Left kidney (tissue), 2 donors: Measurements from ENCODE around the gene ERP27. TPM values are rescaled to one million over a fixed set of nuclear protein-coding genes. Genes with fewer than 3 reads are reported as not detected.

Source experiments
- DNase-seq: peaks from one replicate; pipeline ENCODE4 v3.0.0-alpha.2; 2013
- polyA plus RNA-seq: library from polyadenylated mRNA; unstranded; fragments of 120-200 nt; gene quantifications from one replicate; pipeline ENCODE4 v1.2.1, GENCODE V29; 2013; ENCODE audit not compliant: insufficient read length

Gene ERP27
- polyA plus RNA-seq, 1 donor = 22.6 TPM

DNA sequence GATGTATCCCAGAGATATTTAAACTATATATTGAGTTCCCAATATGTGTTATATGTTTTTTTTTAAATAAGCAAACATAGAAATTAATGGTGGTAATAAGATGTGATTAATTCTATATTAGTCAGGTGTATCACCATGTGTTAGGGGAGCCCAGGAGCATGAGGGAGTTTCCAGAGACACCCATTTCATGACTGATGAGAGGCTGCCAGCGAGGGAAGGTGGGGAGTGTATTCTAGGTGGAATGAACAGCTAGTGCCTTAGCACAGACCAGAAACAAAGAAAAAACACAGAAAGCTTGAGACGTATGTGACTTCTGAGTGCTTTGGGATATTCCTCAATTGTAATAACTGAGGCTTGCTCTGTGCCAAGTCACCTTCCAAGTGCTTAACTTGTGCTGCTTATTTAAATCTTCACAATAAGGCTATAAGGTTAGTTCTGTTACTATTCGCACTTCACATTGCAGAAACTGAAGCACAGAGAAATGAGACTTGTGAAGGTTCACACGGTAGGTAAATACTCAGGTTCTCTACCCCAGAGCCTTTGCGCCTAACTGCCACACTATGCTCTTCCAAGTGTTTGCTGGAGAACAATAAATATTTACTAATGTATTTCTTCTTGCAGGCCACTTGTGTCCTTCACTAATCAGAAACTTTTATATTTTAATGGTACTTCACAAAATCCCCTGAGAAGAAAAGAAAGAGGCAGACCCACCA, 34.8 kb downstream of the ERP27 start:
- no peak for DNase-seq

DNA sequence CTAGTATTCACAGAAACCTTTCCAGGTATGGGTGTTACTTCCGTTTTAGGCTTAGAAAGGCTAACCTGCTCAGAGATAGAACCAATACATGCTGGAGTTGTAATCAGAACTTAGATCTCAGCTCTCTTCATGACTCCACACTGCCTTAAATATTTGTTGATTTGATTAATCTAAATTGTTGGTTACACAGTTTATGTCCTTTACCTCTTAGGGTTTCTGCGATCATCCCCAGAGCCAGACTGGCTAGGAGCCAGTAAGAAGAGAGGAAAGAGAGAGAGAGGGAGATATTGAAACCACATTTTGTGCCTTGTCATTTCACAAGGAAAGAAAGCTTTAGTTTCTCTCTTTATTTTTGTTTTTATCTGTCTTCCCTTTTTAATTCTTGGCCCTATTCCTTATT, 35.9 kb downstream of the ERP27 start:
- no peak for DNase-seq

DNA sequence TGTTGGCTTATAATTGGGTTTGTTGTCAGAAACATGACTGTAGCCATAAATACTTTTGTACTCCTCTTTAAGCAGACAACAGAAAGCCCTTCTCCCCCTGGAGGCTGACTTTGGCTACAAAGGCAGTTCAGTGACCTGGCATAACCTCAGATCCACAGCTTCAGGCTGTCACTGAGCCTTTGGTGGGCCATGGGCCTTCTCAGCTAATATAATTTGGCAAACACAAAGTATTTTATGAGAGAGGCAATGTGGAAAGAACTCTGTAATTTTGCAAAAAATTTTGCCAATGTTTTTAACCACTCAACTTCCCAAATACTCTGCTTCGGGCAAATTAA, 37.1 kb downstream of the ERP27 start:
- DNase-seq = no peak

DNA sequence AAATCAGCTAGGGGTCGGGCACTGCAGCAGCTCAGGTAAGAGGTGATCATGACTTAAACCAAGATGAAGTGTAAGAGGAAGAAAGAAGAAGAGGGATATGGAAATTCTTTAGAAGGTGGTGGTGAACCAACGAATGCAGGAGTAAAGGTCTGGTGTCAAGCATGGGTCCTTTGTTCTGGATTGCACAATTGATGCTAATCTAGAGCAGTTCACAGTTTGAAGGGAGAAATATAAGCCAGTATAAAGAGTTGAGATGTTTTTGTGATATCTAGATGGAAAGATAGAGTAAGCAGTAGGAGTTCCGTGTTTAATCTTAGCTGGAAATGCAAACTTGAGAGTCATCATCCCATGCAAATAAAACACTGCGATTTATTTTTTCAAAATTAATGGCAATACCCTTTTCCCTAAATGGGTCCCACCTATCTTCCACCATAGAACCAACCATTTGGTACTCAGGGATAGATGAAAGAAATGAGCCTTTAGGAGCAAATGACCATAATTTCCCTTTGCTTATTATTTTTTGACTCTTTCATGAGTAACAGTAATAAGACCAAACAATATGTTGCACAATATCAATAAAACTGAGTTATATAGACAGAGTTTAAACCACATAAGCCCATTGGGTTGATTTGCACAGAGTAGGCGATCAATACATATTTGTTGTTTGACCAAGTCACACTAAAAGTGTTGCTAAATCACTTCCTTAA, 37.7 kb downstream of the ERP27 start:
- DNase-seq = no peak

DNA sequence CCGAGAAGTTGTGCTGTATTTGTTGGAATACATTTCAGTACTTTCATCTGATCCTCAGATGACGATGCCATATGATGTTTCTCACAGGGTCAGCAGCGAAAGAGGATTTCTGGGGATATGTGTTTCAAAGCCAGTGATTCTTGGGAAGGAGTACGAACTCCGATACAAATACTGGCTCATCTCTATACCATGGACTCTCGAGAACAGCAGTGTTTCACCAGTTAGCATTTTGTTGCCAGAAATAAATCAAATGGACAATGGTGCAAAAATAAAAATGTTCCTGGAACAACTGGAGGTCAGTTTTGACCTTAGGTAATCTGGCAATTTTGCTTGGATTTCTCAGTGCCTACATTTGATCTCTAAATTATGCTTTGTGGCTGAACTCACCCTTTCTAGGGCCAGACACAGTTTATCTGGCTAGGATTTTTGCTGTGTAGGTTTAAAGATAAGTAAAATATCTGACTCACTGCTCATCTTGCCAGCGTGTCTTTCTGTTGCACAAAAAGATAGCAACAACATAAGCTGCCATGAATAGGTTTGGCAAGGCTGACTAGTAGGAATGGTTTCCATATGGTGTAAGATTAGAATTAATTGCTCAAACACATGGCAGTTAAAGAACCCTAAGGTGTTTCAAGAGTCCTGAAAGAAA, 41.7 kb downstream of the ERP27 start:
- DNase-seq = no peak

DNA sequence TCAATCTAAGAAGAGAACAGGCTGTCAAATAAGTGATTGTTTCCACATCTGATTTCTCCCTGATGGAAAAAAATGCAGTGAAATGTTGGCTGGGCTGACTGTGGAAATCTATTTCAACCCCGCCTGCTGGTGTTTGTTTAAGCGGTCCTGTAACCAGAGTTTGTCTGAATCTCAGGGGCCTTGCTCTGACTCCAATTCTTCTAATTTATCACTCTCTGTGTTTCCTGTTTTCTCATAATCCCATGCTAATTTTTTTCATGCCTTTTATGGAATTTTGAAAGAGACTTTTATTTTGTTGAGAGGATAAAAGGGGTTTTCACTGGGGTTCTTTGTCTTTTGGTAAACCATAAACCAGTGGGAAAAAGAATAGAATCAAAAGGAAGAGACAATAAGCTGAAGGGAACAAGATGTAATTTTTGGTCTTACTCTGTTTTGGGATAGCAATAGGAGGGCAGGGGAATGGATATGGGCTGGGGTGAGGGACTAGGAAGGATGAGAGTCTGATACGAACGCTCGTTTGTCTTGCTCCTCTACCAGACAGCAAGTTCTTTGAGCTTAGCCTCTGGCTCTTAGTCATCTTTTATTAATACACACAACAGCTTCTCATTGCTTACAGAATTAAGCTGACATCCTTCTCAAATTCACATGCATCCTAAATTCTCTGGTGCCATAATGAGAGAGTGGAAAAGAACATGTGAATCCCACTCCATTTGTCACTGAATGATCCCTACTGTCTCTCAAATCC, 44.7 kb downstream of the ERP27 start:
- no peak for DNase-seq

DNA sequence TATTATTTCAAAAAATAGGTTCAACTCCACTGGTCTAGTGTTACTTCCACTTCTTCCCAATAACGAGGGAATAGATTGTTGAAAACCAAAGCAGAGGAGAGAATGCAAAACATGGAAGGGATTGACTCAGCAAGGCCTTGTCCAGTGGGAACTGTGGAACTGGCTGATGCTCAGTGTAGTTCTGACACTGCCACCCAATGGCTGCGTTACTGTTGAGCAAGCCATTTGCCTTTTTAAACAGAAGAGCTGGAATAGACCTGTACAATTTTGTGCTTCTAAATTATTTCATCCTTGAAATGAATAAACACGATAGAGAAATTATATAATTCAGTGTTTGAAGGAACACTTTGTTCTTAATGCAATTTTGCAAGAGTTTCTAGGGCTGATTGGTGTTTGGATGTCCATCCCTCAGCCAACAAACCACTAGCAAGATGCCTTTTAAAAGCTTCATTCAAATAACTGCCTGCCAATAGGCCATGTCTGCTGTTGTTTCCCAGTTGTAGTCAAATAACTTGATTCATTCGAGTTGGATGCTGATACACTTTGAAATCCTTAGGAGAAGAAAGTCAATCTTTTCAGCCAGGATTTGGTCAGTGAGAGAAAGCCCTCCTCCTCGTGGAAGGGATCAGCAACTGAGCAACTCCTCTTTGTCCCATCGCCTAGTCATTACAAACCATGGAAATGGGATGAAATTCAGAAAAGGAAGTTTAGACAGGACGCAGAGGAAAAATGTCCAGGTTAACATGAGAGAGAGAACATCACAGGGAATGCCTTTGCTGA, 45.4 kb downstream of the ERP27 start:
- DNase-seq = no peak

DNA sequence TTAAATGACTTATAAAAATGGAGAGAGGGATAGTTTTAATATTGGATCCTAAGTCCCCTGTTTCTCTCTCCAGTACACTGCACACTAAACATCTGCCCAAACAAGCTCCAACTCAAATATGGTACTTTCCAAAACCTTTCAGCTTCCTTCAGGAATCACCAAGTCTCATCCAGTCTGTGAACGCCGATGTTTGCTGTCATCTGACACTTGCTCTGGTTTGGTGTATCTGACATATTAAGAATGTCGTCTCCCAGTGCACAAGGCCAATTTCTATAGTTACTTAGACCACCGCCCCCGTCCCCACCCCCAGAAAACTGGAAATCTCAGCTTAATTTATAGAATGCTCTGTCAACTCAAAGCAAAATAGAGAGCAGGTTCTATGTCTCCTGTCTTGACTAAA, 47.6 kb downstream of the ERP27 start:
- DNase-seq = no peak

DNA sequence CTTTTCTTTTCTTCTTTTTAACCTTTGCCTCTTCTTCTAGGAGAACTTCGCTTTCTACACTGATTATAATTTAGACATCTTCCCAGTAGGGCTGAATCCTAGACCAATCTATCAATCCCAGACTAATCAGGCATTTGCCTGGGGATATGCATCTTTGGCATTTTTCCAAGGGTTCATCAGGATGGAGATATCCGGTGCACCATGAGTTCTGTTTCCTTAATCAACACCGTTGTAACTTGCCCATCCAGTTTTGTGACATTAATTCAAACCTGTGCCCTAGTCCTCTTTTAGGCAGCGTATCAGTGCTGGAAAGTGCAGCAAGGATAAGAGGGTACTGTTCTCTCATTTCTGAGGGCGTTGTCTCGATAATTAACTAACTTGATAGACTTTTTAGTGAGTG, 52.1 kb downstream of the ERP27 start:
- no peak for DNase-seq

DNA sequence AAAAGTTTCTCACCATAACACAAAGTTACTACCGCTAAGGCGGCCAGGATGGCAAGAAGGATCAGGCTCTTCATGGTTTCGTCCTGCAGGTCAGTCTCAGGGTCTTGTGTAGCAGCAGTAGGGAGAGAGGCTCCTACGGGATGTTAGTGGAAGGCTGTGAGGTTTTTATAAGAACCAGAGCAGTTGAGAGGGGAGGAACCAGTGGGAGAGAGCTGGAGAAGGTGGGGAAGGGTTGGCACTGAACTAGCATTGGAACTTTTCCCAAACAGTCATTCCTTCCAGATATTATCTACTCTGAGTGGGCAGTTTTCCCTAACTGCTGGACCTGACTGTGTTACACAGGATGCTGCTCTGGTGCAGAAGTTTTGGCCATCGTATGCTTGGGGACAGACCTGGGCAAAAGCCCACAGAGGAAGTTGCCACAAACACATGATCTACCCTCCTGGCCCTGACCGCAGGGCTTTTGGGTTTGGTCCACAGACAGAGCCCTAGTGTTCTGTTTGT, 52.6 kb downstream of the ERP27 start, which contains the start of gene MGP:
Gene MGP (minus strand): TSS at position 137 of the 504 bp plus-strand sequence. CDS start 63 bp downstream, at position 74.
- DNase-seq = no peak

DNA sequence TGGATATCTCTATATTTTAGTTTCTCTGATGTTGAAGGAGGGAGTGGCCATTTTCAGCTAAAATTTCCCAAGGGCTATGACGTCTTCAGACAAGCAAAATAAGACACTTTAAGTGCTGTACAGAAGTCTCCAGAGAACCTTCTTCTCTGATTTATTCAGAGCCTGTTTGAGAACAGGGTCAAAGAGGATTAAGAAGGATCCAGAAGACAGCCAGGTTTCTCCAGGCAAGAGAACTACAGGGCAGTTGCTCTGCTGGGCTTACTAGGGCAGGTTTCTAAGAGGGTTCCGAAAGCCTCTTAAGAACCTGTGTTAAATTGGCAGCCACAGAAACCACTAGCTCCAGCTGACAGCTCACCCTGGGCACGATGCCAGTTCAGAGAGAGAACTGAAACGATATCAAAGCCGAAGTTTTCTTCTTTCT, 53.9 kb downstream of the ERP27 start:
- peak; percentile 47 for DNase-seq

DNA sequence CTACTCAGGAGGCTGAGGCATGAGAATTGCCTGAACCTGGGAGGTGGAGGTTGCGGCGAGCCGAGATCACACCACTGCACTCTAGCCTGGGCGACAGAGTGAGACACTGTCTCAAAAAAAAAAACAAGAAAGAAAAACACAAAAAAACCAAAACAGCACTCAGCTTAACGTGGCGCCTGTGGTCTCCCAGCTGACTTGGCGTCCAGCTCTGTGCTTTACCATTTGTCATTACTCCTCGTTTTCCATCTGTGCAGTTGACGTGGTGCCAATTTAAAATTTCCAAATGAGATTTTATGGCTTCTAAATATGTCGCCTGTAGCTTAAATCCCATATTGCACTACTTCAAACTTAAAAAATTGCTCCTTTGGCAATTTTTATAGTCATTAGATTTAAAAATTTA, 54.7 kb downstream of the ERP27 start:
- DNase-seq = peak; percentile 33

DNA sequence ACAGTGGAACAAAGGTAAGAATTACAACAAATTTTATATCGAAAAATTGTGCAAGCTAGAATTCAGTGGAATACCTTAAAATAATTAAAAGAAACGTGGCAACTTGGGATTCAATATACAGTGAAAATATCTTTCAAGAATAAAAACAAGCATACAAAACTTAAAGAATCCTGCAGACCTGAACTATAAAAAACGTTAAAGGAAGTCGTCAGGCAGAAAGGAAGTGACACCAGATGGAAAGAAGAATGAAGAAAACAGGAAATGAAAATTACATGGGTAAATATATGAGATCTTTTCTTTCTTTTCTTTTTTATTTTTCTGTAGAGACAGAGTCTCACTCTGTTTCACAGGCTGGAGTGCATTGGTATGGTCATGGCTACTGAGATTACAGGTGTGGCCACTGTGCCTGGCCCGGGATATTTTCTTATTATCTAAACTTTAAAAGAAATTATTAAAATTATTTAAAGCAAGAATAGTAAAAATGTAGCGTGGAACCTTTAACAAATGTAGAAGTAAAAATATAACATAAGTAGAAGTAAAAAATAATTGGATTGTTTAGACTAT, 57.4 kb downstream of the ERP27 start:
- no peak for DNase-seq

DNA sequence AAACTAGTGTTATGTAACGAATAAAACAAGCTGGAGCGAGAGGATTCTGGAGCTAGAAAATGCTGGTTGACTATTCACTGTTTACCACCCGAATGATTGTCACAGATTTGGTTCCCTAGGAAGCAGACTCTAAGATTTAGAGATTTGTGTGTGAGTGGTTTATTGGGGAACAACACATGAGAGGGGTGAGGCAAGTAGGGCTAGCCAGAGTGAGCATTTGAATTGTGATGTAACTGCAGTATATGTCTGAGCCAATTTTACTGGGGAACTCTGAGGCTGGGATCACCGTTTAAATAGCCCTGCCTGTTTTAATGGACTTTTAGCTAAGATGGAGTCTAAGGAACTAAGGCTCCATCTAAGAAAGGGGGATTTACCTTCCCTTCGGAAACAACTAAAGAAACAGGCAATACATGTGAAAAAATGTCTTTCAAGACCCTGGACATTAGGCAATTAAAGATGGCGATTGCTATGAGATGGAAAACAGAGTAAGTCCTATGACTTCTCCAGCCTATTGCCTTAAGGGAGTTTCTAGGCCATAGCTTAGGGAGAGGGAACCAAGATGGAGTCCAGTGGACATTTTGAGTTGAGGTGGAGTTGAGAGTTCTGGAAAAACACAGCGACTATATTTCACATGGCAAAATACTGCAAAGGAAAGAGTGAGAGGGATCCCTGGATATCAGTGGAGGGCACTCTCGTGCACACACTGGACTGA, 59.0 kb downstream of the ERP27 start:
- no peak for DNase-seq

DNA sequence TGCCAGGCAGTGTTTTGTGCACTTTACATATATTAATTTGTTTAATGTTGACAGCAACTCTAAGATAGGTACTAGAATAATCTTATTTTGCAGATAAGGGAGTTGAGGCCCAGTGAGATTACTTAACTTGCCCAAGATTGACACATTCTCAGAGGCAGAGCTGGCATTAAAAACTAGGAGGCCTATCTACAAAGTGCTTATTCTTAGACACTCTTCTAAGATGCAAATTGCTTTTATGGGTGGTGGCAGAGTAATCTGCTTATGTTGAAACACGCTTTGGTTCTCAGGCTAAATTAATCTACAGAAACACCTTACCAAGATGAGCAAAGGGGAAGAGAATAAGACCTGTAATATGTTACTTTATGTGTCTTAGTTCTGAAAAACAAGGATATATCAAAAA, 59.8 kb downstream of the ERP27 start:
- DNase-seq = no peak

DNA sequence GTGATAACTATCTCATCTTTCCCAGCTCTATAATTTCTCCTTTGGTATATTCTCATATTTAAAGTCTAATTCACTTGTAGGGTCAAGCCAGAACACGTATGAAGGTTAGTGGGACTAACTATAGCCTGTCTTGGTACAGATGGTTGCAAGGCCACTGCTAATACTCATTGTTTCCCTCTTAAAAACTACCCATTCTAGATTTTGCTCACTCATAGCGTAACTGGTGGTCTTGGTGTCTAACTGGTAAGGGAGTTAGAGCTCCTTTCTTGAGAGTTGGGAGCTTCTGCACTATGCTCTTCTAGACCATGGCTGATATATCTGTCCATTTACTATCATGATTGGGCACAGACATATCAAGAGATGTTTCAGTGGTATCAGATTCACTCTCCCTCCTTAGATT, 61.5 kb downstream of the ERP27 start:
- DNase-seq = no peak

DNA sequence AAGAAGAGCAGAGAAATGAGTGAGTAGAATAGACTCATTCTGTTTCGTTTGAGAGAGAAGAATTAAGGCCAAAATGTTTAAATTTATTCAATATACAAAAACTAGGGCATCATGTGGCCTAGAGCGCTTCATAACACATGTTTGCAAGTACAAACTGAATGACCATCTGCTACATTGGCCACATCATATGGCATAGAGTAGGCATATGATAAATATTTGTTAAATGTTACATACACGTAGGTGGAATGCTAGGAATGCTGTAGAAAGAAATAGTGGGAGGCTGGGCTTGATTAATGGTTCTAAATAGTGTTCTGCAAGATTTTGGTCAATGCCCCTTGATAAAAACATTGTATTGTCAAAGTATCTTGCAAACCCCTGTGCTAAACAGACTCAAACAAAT, 63.5 kb downstream of the ERP27 start:
- no peak for DNase-seq

DNA sequence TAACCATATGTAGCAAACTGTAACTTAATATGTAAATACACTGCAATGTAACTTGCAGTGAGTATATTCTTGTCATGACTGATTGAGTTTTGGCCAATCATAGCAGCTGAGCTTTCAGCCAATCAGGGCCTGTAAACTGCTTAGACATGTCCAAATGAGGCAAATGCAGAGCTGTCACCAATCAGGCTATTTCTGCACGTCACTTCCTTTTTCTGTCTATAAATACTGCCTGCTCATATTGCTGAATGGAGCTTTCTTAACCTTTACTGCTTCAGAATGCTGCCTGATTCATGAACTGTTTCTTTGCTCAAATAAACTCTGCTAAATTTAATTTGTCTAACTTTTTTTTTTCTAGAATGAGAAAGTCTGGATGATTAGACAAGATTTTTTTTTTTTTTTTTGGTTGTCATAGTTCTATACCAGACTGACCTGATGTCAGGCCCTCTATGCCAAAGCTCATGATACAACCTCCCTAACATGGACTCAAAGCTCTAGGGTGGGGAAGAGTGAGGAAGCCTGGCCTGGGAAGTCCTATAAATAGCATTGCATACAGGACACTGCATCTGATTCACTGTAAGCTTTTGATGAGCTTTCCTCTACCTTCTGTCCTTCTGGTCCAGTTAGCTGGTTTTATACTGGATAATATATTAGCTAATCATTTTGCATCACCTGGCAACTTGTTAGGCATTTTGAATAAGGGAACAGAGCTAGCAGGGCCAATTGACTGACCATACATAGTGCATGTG, 64.7 kb downstream of the ERP27 start:
- no peak for DNase-seq

DNA sequence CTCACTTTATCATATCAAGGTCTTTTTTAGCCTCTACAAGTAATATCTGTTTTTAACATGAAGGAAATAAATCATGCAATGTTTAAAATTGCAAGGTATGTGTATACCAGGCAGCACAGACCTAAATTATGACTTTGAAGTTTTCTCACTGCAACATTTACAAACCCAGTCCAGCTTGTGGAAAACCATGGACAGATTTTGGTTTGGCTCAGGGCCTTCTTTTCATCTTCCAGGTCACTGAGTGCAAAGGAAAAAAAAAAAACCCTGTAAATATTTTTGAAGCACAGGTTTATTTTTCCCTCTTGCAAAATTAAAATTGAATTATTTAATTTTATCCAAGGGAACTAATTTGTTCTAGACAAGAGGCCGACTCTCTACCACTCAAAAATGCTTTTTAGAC, 66.5 kb downstream of the ERP27 start:
- DNase-seq = no peak

DNA sequence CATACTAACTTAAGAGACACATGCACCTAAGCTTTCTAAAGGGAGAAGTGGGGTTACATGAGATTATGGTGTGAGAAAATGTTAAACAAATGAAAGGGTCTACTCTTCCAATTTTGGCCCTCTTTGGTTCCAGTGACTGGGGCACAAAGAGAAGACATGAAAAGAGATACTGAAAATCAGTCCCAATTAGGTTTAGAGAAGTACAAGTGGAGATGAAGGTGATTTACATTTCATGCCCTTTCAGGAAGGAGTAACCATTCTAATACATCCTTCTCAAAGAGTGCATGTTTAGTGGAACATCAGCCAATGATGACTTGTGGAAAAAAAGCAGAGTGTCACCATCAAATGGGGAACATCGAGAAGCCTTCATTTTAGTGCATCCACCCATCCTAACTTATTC, 67.1 kb downstream of the ERP27 start:
- DNase-seq = no peak
